Subcutaneous abdominal adipose tissue (tissue), 5 donors: ENCODE data around the gene SEMA7A.

Source experiments
- H3K27ac ChIP-seq: one replicate; pipeline ENCODE4 v1.7.0; 2013; ENCODE audit warnings: low read depth, mild to moderate bottlenecking, inconsistent platforms, low read length, moderate library complexity
- H3K27me3 ChIP-seq, 5 donors: one replicate each; pipeline ENCODE4 v1.7.0; 2013; ENCODE audit warnings: low read length in 5 of 5, inconsistent platforms in 1 of 5; ENCODE audit not compliant: control insufficient read depth in 5 of 5, insufficient read depth in 4 of 5
- H3K36me3 ChIP-seq, 5 donors: one replicate each; pipeline ENCODE4 v1.7.0; 2013; ENCODE audit warnings: low read length in 5 of 5; ENCODE audit not compliant: control insufficient read depth in 5 of 5, insufficient read depth in 5 of 5
- H3K4me1 ChIP-seq, 5 donors: one replicate each; pipeline ENCODE4 v1.7.0; 2013; ENCODE audit warnings: low read length in 5 of 5, mild to moderate bottlenecking in 3 of 5, moderate library complexity in 1 of 5; ENCODE audit not compliant: control insufficient read depth in 5 of 5, insufficient read depth in 5 of 5
- H3K4me3 ChIP-seq, 5 donors: one replicate each; pipeline ENCODE4 v1.7.0; 2013; ENCODE audit warnings: low read length in 5 of 5, low read depth in 1 of 5
- H3K9ac ChIP-seq, 5 donors: one replicate each; pipeline ENCODE4 v1.7.0; 2013; ENCODE audit warnings: low read length in 5 of 5, mild to moderate bottlenecking in 4 of 5, moderate library complexity in 3 of 5
- H3K9me3 ChIP-seq, 5 donors: one replicate each; pipeline ENCODE4 v1.7.0; 2013; ENCODE audit warnings: low read length in 5 of 5; ENCODE audit not compliant: control insufficient read depth in 5 of 5
- donor health status: healthy.
- donor health status: healthy.
- donor health status: healthy.
- donor health status: healthy.
- donor health status: healthy.

SEMA7A gene

DNA sequence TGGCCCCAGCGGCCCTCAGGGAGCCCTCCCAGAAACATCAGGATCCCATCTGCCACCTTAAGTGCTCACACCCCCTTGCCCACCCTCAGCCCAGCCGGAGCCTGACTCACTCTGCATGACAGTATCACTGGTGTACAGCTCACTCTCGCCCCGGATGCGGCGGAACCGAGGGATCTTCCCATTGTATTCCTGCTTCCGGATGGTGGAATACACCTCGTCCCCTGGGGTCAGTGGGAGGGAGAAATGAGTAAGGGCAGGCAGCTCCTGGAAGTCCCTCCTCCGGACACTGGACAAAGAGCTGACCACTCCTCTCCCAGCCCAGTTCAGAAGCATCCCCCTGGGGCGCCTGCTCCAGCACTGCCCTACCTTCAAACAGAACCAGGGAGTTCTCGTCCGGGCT lies 16.5 kb downstream of the SEMA7A start:
- Histone ChIP-seq H3K27ac (no peak overlapping the region), H3K4me1 (peaks cover 0 to 16% (median 14%) of the 10 kb centered on the region in 5 donors), H3K36me3 (peaks cover 0 to 3% (median 0%) of the 10 kb centered on the region in 5 donors), H3K27me3 (no peaks in the 10 kb centered on the region), H3K9me3 (no peaks in the 10 kb centered on the region), H3K9ac (no peak overlapping the region), H3K4me3 (no peak overlapping the region)

DNA sequence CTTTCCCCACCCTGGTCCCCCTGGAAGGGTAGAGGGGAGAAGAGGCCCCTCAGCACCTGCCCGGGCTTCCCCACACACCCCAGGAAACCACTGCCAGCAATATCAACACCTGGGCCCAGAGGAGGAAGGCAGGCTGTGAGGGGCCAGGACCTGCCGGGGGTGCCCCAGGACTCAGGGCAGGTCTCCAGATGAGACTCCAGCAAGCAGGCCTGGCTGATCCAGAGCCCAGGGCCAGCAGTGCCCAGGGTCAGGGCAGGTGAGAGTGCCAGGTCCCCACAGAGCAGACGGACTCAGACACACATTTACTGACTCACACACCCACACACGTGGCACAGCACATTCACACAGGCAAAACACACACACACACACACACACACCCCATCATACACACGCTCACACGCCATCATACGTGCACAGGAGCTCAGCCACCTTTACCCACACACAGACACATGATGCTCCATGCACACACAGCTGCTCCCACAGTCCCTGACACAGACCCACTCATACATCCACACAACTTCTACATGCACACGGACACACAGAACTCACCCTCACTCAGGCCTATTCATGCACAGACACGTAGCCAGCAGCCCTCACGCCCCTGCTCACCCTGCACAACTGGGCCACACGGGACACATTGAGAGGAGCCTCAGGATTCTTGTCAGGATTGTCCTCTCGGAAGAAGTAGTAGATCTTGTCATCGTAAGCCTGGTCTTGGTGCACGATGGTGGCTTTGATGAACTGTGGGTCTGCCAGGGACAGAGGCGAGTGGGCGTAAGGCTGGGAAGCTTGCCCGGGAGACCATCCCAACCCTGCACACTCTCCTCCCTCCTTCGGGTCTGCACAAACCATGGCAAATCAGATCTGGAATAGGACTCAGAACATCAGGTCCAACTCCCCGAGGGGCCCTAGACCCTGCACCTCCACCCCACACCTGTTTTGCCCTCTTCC lies 17.5 kb downstream of the SEMA7A start:
- Histone ChIP-seq H3K9me3 (no peaks in the 10 kb centered on the region), H3K4me3 (no peak overlapping the region), H3K27me3 (no peaks in the 10 kb centered on the region), H3K27ac (no peak overlapping the region), H3K36me3 (peaks cover 0 to 3% (median 0%) of the 10 kb centered on the region in 5 donors), H3K9ac (no peak overlapping the region), H3K4me1 (peaks cover 0 to 15% (median 10%) of the 10 kb centered on the region in 5 donors)

DNA sequence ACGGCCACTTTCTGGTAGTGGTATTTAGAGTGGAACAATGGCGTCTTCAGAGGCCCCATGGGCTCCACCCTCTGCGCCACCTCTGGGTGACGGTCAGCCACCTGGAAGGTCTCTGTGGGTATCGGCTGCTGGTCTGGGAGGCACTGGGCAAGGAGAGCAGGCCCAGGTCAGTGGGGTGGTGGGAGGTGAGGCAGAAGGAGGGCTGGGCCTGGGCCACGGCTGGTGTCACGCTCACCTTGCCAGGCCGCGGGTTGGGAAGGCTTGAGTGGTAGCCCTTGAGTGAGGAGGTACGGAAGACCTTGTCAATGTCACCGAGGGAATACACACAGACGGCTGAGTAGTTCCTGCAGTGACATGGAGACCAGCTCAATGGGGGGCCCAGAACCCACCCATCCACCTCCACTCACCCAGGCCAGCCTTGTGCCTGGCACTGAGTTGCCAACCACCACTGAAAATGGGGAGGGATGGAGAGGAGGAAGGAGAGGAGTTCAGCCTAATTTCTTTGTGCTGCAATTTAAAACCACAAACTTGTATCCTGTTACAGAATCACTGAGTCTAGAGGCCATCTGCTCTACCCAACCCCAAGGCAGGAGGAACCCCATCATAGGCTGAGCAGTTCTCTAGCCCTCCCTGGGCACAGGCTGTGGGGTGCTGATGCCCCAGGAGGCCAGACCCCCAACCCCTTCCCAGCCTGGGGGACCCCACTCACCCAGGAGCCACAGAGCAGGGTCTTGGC lies 19.0 kb downstream of the SEMA7A start:
- no peak overlapping the region for H3K27ac ChIP-seq
- peaks cover 0 to 11% (median 4%) of the 10 kb centered on the region in 5 donors for H3K4me1 ChIP-seq
- H3K9me3 ChIP-seq: no peaks in the 10 kb centered on the region
- H3K9ac ChIP-seq: no peak overlapping the region
- H3K36me3 ChIP-seq: peaks cover 0 to 9% (median 0%) of the 10 kb centered on the region in 5 donors
- H3K4me3 ChIP-seq: no peak overlapping the region
- no peaks in the 10 kb centered on the region for H3K27me3 ChIP-seq

DNA sequence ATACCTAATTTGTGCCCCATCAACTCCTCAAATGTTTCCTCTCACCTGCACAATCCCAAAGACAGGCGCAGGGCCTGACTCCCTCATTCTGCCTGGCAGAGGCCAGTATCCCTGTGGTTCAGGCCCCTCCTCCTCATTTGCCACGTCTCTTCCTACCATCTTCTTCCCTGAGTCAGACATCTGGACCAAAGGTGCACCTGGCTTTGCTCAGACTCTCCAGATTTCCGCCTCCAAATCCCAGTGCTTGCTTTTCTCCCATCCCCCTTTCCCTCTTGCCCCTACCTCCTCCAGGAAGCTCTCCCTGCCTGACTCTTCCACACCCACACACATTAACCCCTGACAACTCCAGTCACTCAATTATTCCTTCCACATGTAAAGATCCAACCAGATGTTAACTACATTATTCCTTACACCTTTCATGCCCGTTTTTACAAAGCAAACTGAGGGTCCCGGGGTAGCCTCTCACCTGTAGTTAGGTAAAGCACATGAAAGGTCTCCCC lies 19.6 kb downstream of the SEMA7A start:
- Histone ChIP-seq H3K27ac (no peak overlapping the region), H3K9me3 (no peaks in the 10 kb centered on the region), H3K27me3 (no peaks in the 10 kb centered on the region), H3K4me1 (peaks cover 0 to 11% (median 3%) of the 10 kb centered on the region in 5 donors), H3K36me3 (peaks cover 0 to 9% (median 0%) of the 10 kb centered on the region in 5 donors), H3K9ac (no peak overlapping the region), H3K4me3 (no peak overlapping the region)

DNA sequence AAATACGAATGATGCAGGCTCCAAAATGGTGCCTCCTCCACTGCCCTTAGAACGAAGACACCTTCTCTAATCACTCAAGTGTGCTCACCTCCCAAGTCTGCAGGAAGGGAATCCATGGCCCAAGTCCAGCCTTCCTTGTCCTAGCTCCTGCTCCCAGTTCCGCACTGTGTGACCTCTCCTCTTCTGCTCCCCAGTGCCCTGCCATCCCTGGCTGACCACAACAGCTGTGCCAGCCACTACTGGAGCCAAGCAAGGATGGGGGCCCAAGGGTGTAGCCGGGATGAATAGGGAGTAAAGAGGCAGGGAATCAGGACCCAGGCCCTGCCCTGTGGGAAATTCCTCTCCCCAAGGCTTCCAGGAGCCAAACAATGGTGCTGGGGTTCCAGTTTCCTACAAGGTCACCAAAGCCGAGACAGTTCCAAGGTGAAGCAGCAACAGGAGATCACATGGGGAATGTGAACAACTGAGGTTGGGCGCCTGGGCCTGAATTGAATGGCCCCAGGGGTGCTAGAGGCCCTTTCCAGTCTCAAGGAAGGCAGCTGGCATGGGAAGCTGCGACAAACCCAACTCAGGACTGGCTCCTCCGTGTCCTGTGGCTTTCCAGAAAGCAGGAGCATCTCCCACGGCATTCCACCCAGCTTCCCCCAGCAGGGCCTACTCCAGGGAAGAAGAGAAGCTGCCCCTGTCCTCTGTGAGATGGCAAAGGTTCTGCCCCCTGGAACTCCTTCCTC lies 20.2 kb downstream of the SEMA7A start:
- Histone ChIP-seq H3K9me3 (no peaks in the 10 kb centered on the region), H3K9ac (no peak overlapping the region), H3K36me3 (peaks cover 0 to 9% (median 0%) of the 10 kb centered on the region in 5 donors), H3K27me3 (no peaks in the 10 kb centered on the region), H3K4me3 (no peak overlapping the region), H3K4me1 (peaks cover 0 to 11% (median 3%) of the 10 kb centered on the region in 5 donors), H3K27ac (no peak overlapping the region)

DNA sequence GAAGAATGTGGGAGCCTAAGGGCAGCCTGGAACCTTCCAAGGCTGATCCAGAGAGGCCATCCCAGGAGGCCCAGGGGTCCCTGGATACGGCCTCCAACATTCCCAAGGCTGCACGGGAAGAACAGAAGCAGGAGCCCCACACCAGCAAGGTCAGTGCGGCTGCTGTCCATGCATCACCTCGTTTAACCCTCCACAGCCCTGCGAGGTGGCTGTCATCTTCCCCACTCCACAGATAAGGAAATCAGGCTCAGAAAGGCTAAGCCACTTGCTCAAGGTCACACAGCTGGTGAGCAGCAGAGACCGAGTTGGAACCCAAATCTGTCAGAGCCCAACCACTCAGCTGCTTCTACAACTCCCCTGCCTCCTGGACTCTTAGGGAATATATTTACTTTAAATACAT lies 21.6 kb downstream of the SEMA7A start:
- Histone ChIP-seq H3K27me3 (peaks cover 0 to 8% (median 0%) of the 10 kb centered on the region in 5 donors), H3K9ac (no peak overlapping the region), H3K4me1 (peaks cover 0 to 3% (median 2%) of the 10 kb centered on the region in 5 donors), H3K36me3 (peaks cover 0 to 9% (median 0%) of the 10 kb centered on the region in 5 donors), H3K9me3 (no peaks in the 10 kb centered on the region), H3K27ac (no peak overlapping the region), H3K4me3 (no peak overlapping the region)

DNA sequence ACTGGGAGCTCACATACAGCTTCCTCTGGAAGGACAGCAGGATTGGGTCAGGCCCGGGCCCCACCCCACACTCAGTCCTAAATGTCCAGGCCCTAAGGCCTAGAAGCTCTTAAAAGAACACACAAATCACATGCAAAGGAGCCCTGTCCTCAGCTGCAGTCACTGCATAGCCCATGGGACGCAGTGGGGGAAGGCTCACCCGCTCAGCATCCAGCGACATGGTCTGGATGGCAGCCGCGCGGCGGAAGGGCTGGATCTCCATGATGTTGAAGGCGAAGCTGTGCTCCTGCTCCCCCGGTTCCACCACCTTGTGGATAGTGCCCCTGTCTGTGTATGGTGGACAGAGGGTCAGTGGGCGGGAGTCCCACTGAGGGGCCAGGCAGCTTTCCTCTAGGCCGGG lies 22.1 kb downstream of the SEMA7A start:
- H3K4me1 ChIP-seq: no peaks in the 10 kb centered on the region
- no peak overlapping the region for H3K9ac ChIP-seq
- H3K4me3 ChIP-seq: no peak overlapping the region
- no peak overlapping the region for H3K27ac ChIP-seq
- H3K9me3 ChIP-seq: no peaks in the 10 kb centered on the region
- peaks cover 0 to 8% (median 0%) of the 10 kb centered on the region in 5 donors for H3K27me3 ChIP-seq
- peaks cover 0 to 9% (median 0%) of the 10 kb centered on the region in 5 donors for H3K36me3 ChIP-seq

DNA sequence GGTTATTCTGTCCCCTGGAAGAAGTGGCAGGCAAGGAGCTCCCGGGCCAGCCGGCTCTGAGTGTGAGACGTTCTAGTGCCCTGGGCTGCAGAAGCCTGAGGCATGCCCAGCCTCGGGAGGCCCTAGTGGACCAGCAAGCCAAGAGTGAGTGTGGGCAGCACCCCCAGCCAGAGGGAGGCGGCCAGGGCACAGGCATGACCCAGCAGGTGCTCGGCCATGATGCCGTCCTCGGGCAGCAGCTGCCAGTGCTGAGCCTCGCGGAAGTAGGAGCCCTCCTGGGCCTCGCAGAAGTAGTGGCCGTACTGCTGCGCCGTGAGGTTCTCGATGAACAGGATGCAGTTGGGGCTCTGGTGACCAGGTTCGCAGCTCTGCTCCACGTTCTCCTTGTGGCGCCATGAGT lies 23.3 kb downstream of the SEMA7A start:
- Histone ChIP-seq H3K4me3 (no peak overlapping the region), H3K36me3 (peaks cover 0 to 6% (median 0%) of the 10 kb centered on the region in 5 donors), H3K27ac (no peak overlapping the region)

DNA sequence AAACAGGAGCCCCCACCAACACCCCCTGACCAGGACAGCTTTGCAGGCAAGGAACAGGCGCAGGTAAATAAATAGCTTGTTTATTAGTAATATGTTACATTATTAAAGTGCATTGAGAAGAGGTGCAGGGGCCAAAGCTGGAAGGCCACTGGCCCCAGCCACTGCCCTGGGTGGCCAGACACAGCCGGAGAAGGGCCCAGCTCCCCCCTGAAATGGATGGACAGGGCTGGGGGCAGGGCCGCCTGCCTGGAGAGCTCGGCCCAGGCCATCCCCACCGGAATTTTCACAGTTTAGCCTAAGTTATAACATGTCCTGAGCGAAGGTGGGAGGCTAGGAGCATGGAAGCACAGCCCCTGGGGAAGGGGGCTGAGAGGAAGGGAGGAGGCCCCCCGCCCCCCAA lies 24.5 kb downstream of the SEMA7A start:
- Histone ChIP-seq H3K9ac (no peak overlapping the region), H3K27ac (no peak overlapping the region), H3K9me3 (no peaks in the 10 kb centered on the region), H3K4me1 (no peaks in the 10 kb centered on the region), H3K4me3 (no peak overlapping the region), H3K27me3 (peaks cover 0 to 8% (median 0%) of the 10 kb centered on the region in 5 donors), H3K36me3 (peaks cover 0 to 6% (median 0%) of the 10 kb centered on the region in 5 donors)

More for the DNA sequence above, 23.3 kb downstream of the SEMA7A start:
- H3K9me3 ChIP-seq: no peaks in the 10 kb centered on the region
- H3K27me3 ChIP-seq: peaks cover 0 to 8% (median 0%) of the 10 kb centered on the region in 5 donors
- H3K4me1 ChIP-seq: no peaks in the 10 kb centered on the region
- H3K9ac ChIP-seq: no peak overlapping the region
